Measurements from ENCODE around the gene MLXIP.

The MLXIP gene

GRCh38 chr12:122062832-122063693 lies 15.5 kb upstream of the MLXIP start:
- Histone ChIP-seq H3K4me3 (ENCODE audit: low read depth, low read length) (no peak overlapping the region), H3K4me1 (ENCODE audit: control insufficient read depth, insufficient read depth, low read length) (peaks cover 22% of the 10 kb centered on the region), H3K27ac (ENCODE audit: extremely low read depth, low read depth, low read length) (peak overlapping the region; percentile 89), H3K36me3 (ENCODE audit: control insufficient read depth in 2 of 2, insufficient read depth in 1 of 2, low read length in 2 of 2) (peaks cover 7 to 36% of the 10 kb centered on the region in 2 experiments), H3K9me3 (ENCODE audit: control insufficient read depth, insufficient read depth, low read depth, low read length) (no peaks in the 10 kb centered on the region)
- ChIA-PET CTCF (interaction anchor here (0.5 to 3.6 kb wide), 18 partner anchors 9 to 262 kb away, joined by 3 to 31 read pairs (median 3); partner anchors contain the start of gene MLXIP), POLR2A (interaction anchor here (0.5 to 4.2 kb wide), 12 partner anchors 9 to 204 kb away, joined by 3 to 32 read pairs (median 4); partner anchors contain the start of gene MLXIP)
- no peak for TF ChIP-seq SALL2 (tag by site-specific recombination; IDR thresholded peaks at IDR 0.05; ENCODE audit: borderline replicate concordance)
- peak; percentile 84 for TF ChIP-seq ZNF341 (tag by site-specific recombination; IDR thresholded peaks at IDR 0.05; ENCODE audit: low read depth)
- TF ChIP-seq YY2 (tag by site-specific recombination; IDR thresholded peaks at IDR 0.05) = 0 out of 2 replicates have a peak, but pooled peaks have one; percentile 11
- peak; percentile 37 for TF ChIP-seq ZNF692 (tag by site-specific recombination; IDR thresholded peaks at IDR 0.05)
- peak; percentile 50; the same call in 1 of the 2 replicates for TF ChIP-seq KLF17 (tag by site-specific recombination; IDR thresholded peaks at IDR 0.05)
- TF ChIP-seq SP3 (tag by site-specific recombination; IDR thresholded peaks at IDR 0.05) = peak; percentile 31; the same call in 1 of the 2 replicates
- no peak for TF ChIP-seq HOXA7 (CRISPR knock-in tag; IDR thresholded peaks at IDR 0.05; ENCODE audit: borderline replicate concordance)
- 0 out of 2 replicates have a peak, but pooled peaks have one; percentile 15 for TF ChIP-seq ZNF843 (tag by site-specific recombination; IDR thresholded peaks at IDR 0.05)
- peak; percentile 29; the same call in 1 of the 2 replicates for TF ChIP-seq ZBTB48 (tag by site-specific recombination; IDR thresholded peaks at IDR 0.05)
- TF ChIP-seq PRDM6 (tag by site-specific recombination; IDR thresholded peaks at IDR 0.05) = peak; percentile 54; the same call in 1 of the 2 replicates
- TF ChIP-seq ZBTB17 (tag by site-specific recombination; IDR thresholded peaks at IDR 0.05) = peak; percentile 91
- peak; percentile 55; the same call in 1 of the 2 replicates for TF ChIP-seq KLF8 (tag by site-specific recombination; IDR thresholded peaks at IDR 0.05)
- TF ChIP-seq ZNF214 (tag by site-specific recombination; IDR thresholded peaks at IDR 0.05; ENCODE audit: borderline replicate concordance) = no peak
- TF ChIP-seq ZNF335 (tag by site-specific recombination; conservative IDR thresholded peaks at IDR 0.05) = peak; percentile 75
- no peak for TF ChIP-seq REST (tag by site-specific recombination; IDR thresholded peaks at IDR 0.05)
- no peak; the same call in 1 of the 2 replicates for TF ChIP-seq ZNF654 (tag by site-specific recombination; IDR thresholded peaks at IDR 0.05; ENCODE audit: low read depth)
- TF ChIP-seq BCL11A (tag by site-specific recombination; IDR thresholded peaks at IDR 0.05; ENCODE audit: low read depth) = 0 out of 2 replicates have a peak, but pooled peaks have one; percentile 32
- 0 out of 2 replicates have a peak, but pooled peaks have one; percentile 38 for TF ChIP-seq ZNF223 (tag by site-specific recombination; IDR thresholded peaks at IDR 0.05)
- peak; percentile 51; the same call in 1 of the 2 replicates for TF ChIP-seq ZBTB11 (tag by site-specific recombination; conservative IDR thresholded peaks at IDR 0.05; ENCODE audit: low read depth)
- TF ChIP-seq ZNF488 (tag by site-specific recombination; IDR thresholded peaks at IDR 0.05) = no peak
- peak; percentile 66 for TF ChIP-seq ZEB2 (tag by site-specific recombination; IDR thresholded peaks at IDR 0.05)
- TF ChIP-seq ZBTB26 (tag by site-specific recombination; optimal IDR thresholded peaks at IDR 0.05) = peak; percentile 3

All from HEK293 (cell line).